K562 (cell line): ENCODE results near the gene FXYD4. TPM values are rescaled to one million over a fixed set of nuclear protein-coding genes. Genes with fewer than 3 reads are reported as not detected.

Experiments
- BCOR ChIP-seq: fragments of 450-650 bp; IDR thresholded peaks from 2 replicates; pipeline ENCODE4 v1.6.1; 2016
- CGGBP1 ChIP-seq: fragments of 250-450 bp; sonication (Bioruptor Pico); IDR thresholded peaks from 2 replicates; pipeline ENCODE4 v1.9.0; 2021; ENCODE audit warnings: mild to moderate bottlenecking
- CHAMP1 ChIP-seq: fragments of 450-650 bp; IDR thresholded peaks from 2 replicates; pipeline ENCODE4 v1.6.1; 2016; ENCODE audit warnings: mild to moderate bottlenecking
- CREB3 ChIP-seq: fragments of 450-650 bp; conservative IDR thresholded peaks from 2 replicates; pipeline ENCODE4 v1.6.1; 2016; ENCODE audit warnings: missing genetic modification characterization, low read depth, mild to moderate bottlenecking, missing compliant biosample characterization, moderate library complexity
- E2F3 ChIP-seq: fragments of 250-450 bp; sonication (Bioruptor Pico); IDR thresholded peaks from 2 replicates; pipeline ENCODE4 v1.4.0; 2020; ENCODE audit warnings: mild to moderate bottlenecking
- E4F1 ChIP-seq: fragments of 250-450 bp; sonication (Bioruptor Pico); IDR thresholded peaks from 2 replicates; pipeline ENCODE4 v1.5.0; 2021; ENCODE audit warnings: mild to moderate bottlenecking, borderline replicate concordance
- GABPA ChIP-seq: fragments of 200-800 bp; sonication (Bioruptor generic); conservative IDR thresholded peaks from 2 replicates; pipeline ENCODE4 v1.6.1; 2016; ENCODE audit warnings: low read depth, missing genetic modification characterization, missing compliant biosample characterization
- HMG20B ChIP-seq: fragments of 250-450 bp; sonication (Bioruptor Pico); IDR thresholded peaks from 2 replicates; pipeline ENCODE4 v1.5.0; 2021; ENCODE audit warnings: mild to moderate bottlenecking
- HMGN3 ChIP-seq: IDR thresholded peaks from 2 replicates; pipeline ENCODE4 v1.6.1; 2011; ENCODE audit warnings: borderline replicate concordance, low read depth, mild to moderate bottlenecking, mixed read lengths, low read length; ENCODE audit not compliant: insufficient read length; ENCODE audit errors: extremely low read depth
- HNRNPK ChIP-seq: fragments of 200-400 bp; formaldehyde crosslinking; IDR thresholded peaks from one replicate; pipeline ENCODE4 v1.6.1; 2018; ENCODE audit warnings: mild to moderate bottlenecking, low read depth, low read length; ENCODE audit not compliant: poor library complexity, severe bottlenecking
- HNRNPLL ChIP-seq: fragments of 200-400 bp; formaldehyde crosslinking; IDR thresholded peaks from 2 replicates; pipeline ENCODE4 v1.6.1; 2017; ENCODE audit warnings: low read length, low read depth, mild to moderate bottlenecking; ENCODE audit not compliant: poor library complexity, severe bottlenecking
- NFATC3 ChIP-seq: fragments of 450-650 bp; IDR thresholded peaks from 2 replicates; pipeline ENCODE4 v1.6.1; 2017; ENCODE audit warnings: mild to moderate bottlenecking
- NR2C1 ChIP-seq, 2 experiments: fragments of 450-650 bp; IDR thresholded peaks; 2 replicates each; pipeline ENCODE4 v1.6.1; 2017; ENCODE audit warnings: mild to moderate bottlenecking in 2 of 2, antibody characterized with exemption in 1 of 2, inconsistent platforms in 1 of 2, missing compliant biosample characterization in 1 of 2, missing genetic modification characterization in 1 of 2
- PCBP1 ChIP-seq: fragments of 200-400 bp; formaldehyde crosslinking; IDR thresholded peaks from 2 replicates; pipeline ENCODE4 v1.6.1; 2018; ENCODE audit warnings: mild to moderate bottlenecking, low read depth, low read length; ENCODE audit not compliant: poor library complexity, severe bottlenecking
- RHOXF2B ChIP-seq: fragments of 250-450 bp; sonication (Bioruptor Pico); conservative IDR thresholded peaks from 2 replicates; pipeline ENCODE4 v1.5.1; 2021
- ZBTB34 ChIP-seq: fragments of 250-450 bp; sonication (Bioruptor Pico); IDR thresholded peaks from 2 replicates; pipeline ENCODE4 v1.8.0; 2021; ENCODE audit warnings: mild to moderate bottlenecking, moderate library complexity
- ZBTB43 ChIP-seq: sonication (generic); formaldehyde crosslinking; IDR thresholded peaks from 2 replicates; pipeline ENCODE4 v1.8.0; 2023; ENCODE audit warnings: mild to moderate bottlenecking, missing genetic modification reagents
- ZC3H11A ChIP-seq: IDR thresholded peaks from 2 replicates; pipeline ENCODE4 v1.6.1; 2012; ENCODE audit warnings: low read depth, low read length, improper control_type of control experiment
- polyA plus RNA-seq, 8 experiments: library from polyadenylated mRNA; depleted of rRNA in 4 of 8; stranded (reverse) in 5 of 8; unstranded in 3 of 8; fragments of >200 nt; fragmentation: Nextera tagmentation in 2 of 8; fragmentation: Illumina TruSeq in 1 of 8; extraction: Ambion mirVana in 2 of 8; extraction: Trizol in 1 of 8; gene quantifications; 2 replicates each; pipeline versions ENCODE4 v1.2.1 to v1.2.3, GENCODE V29; 2011 to 2014; ENCODE audit warnings: inconsistent platforms in 1 of 8, missing spikeins in 1 of 8
- total RNA-seq, 7 experiments: library from RNA; depleted of rRNA in 6 of 7; stranded (reverse); fragments of >200 nt in 6 of 7; fragmentation: Illumina TruSeq in 2 of 7; extraction: Trizol in 2 of 7; gene quantifications; 2 replicates each; pipeline versions ENCODE4 v1.2.1 to v1.2.3, GENCODE V29; 2011 to 2021; ENCODE audit warnings: low replicate concordance in 1 of 7

The FXYD4 gene
- total and polyA plus RNA-seq, 9 of the 15 experiments (the other 6 are each of a cell fraction or from before 2014, with no cell fraction given) = not detected

GRCh38 chr10:43409385-43410109 is 38.1 kb downstream of the FXYD4 start (continued):
- no peak for TF ChIP-seq CREB3 (tag)
- no peak for TF ChIP-seq NFATC3
- no peak for TF ChIP-seq HNRNPK
- TF ChIP-seq ZBTB34 = no peak
- TF ChIP-seq HMG20B (CRISPR knock-in tag) = no peak
- no peak for TF ChIP-seq NR2C1 (IDR thresholded peaks at IDR 0.05)
- peak; percentile 33 for TF ChIP-seq NR2C1 (tag; IDR thresholded peaks at IDR 0.05)
- TF ChIP-seq PCBP1 = no peak
- TF ChIP-seq HNRNPLL = no peak
- no peak for TF ChIP-seq E4F1
- TF ChIP-seq HMGN3 = no peak
- TF ChIP-seq CHAMP1 = no peak
- TF ChIP-seq GABPA = no peak
- peak; percentile 79 for TF ChIP-seq BCOR
- no peak for TF ChIP-seq ZBTB43 (CRISPR knock-in tag)
- no peak for TF ChIP-seq ZC3H11A
- TF ChIP-seq RHOXF2B (CRISPR knock-in tag) = no peak
- TF ChIP-seq CGGBP1 (CRISPR knock-in tag) = no peak; the same call in 1 of the 2 replicates
- peak; percentile 79; the same call in 1 of the 2 replicates for TF ChIP-seq E2F3 (CRISPR knock-in tag)
